Bronchial epithelial cell (primary cell): ENCODE measurements around the gene BANF2. TPM values are rescaled to one million over a fixed set of nuclear protein-coding genes. Genes with fewer than 3 reads are reported as not detected.
"Not testable (repeated sequence)": the region's sequence is repeated elsewhere in the genome, so short reads cannot be mapped to it uniquely, and the experiment has no call there.

Experiments used
- DNase-seq: peaks from one replicate; pipeline ENCODE4 v3.0.0-alpha.2; 2010; ENCODE audit warnings: low read depth
- FAIRE-seq: peaks from 2 replicates; lab custom pipeline; 2011; peaks lifted over from hg19 to GRCh38; lab: Jason Lieb, UNC
- H3K27me3 ChIP-seq: 2 replicates; pipeline ENCODE4 v1.5.1; 2011; ENCODE audit warnings: low read length; ENCODE audit not compliant: control insufficient read depth, insufficient read depth
- H3K36me3 ChIP-seq: 2 replicates; pipeline ENCODE4 v1.5.1; 2011; ENCODE audit warnings: low read length; ENCODE audit not compliant: control insufficient read depth, insufficient read depth
- H3K4me3 ChIP-seq: 2 replicates; pipeline ENCODE4 v1.5.1; 2011; ENCODE audit warnings: mild to moderate bottlenecking, low read depth, low read length, control low read depth
- CTCF ChIP-seq: IDR thresholded peaks from 2 replicates; pipeline ENCODE4 v1.5.1; 2011; ENCODE audit warnings: mild to moderate bottlenecking, moderate library complexity, low read length, control low read depth, inconsistent platforms; ENCODE audit not compliant: insufficient read depth, severe bottlenecking
- total RNA-seq: library from RNA; depleted of rRNA; stranded (reverse); fragments of >200 nt; gene quantifications from 2 replicates; pipeline ENCODE4 v1.2.1, GENCODE V29; 2014

BANF2 gene
- total RNA-seq, 1 donor from 2014 or later = not detected

- H3K4me3 ChIP-seq = no peak overlapping the region
- no peak for FAIRE-seq
- TF ChIP-seq CTCF = no peak
- H3K36me3 ChIP-seq = no peaks in the 10 kb centered on the region
- no peak for DNase-seq
- no peaks in the 10 kb centered on the region for H3K27me3 ChIP-seq
These were observed 66.5 kb downstream of the BANF2 start for GRCh38 chr20:17766226-17766625.

- Histone ChIP-seq H3K27me3 (no peaks in the 10 kb centered on the region), H3K36me3 (no peaks in the 10 kb centered on the region), H3K4me3 (no peak overlapping the region)
- FAIRE-seq (peak; percentile 13), DNase-seq (no peak)
- TF ChIP-seq CTCF = no peak
These were observed 67.9 kb downstream of the BANF2 start for GRCh38 chr20:17767624-17768023.

GRCh38 chr20:17768271-17768670, 68.5 kb downstream of the BANF2 start:
- no peaks in the 10 kb centered on the region for H3K36me3 ChIP-seq
- FAIRE-seq (no peak), DNase-seq (no peak)
- no peak for TF ChIP-seq CTCF
- H3K27me3 ChIP-seq = no peaks in the 10 kb centered on the region
- H3K4me3 ChIP-seq = no peak overlapping the region

- FAIRE-seq, DNase-seq, H3K4me3 ChIP-seq, H3K36me3 ChIP-seq, H3K27me3 ChIP-seq: not testable (repeated sequence)
These were observed 70.0 kb downstream of the BANF2 start for GRCh38 chr20:17769716-17770115.

- FAIRE-seq (peak; percentile 18), DNase-seq (no peak)
- H3K4me3 ChIP-seq = no peak overlapping the region
- TF ChIP-seq CTCF = no peak
- H3K27me3 ChIP-seq = no peaks in the 10 kb centered on the region
- no peaks in the 10 kb centered on the region for H3K36me3 ChIP-seq
These were observed 71.6 kb downstream of the BANF2 start for GRCh38 chr20:17771206-17772004.

GRCh38 chr20:17772005-17772343, 72.2 kb downstream of the BANF2 start:
- FAIRE-seq = no peak
- Histone ChIP-seq H3K4me3 (no peak overlapping the region), H3K36me3 (no peaks in the 10 kb centered on the region), H3K27me3 (no peaks in the 10 kb centered on the region)
- no peak for TF ChIP-seq CTCF
- no peak for DNase-seq
